ENCODE results near the gene SPINK14.

DNA sequence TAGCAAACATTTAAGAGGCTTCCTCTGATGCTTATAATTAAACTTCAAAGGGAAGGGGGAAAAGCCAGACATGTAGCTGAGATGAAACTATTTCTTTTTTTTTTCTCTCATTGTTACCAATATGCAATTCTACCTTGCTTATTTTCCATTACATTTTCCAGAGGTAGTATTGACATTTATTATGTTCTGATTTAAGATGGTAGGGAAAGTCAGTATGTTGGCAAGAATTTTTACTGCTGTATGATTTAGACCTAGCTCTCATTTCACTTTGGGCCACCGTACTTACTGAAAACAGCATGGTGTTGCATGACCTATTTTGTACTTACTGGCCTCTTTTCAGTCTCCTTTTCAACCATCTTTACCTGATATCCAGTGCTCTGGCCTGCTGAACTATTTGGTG, 24.9 kb downstream of the SPINK14 start:
- TF ChIP-seq EZH2 (IDR thresholded peaks at IDR 0.05; ENCODE audit: borderline replicate concordance, insufficient read depth, low read length, poor library complexity, severe bottlenecking) (no peak), CTCF (IDR thresholded peaks at IDR 0.05; ENCODE audit: poor library complexity, severe bottlenecking) (no peak), SMC3 (conservative IDR thresholded peaks at IDR 0.05; ENCODE audit: poor library complexity) (no peak), TAF1 (IDR thresholded peaks at IDR 0.05; ENCODE audit: low read depth) (no peak), MXI1 (conservative IDR thresholded peaks at IDR 0.05; ENCODE audit: poor library complexity, severe bottlenecking) (no peak), EP300 (conservative IDR thresholded peaks at IDR 0.05; ENCODE audit: poor library complexity, severe bottlenecking) (no peak), POLR2AphosphoS5 (IDR thresholded peaks at IDR 0.05) (no peak)
